ENCODE results near the gene FANK1. TPM values are rescaled to one million over a fixed set of nuclear protein-coding genes. Genes with fewer than 3 reads are reported as not detected.

The FANK1 gene, protein sequence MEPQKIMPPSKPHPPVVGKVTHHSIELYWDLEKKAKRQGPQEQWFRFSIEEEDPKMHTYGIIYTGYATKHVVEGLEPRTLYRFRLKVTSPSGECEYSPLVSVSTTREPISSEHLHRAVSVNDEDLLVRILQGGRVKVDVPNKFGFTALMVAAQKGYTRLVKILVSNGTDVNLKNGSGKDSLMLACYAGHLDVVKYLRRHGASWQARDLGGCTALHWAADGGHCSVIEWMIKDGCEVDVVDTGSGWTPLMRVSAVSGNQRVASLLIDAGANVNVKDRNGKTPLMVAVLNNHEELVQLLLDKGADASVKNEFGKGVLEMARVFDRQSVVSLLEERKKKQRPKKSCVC
- not detected in 2 replicates for polyA plus RNA-seq (2014; cell fraction: cytosol; rRNA removed)
- polyA plus RNA-seq (2014; cell fraction: nucleus; rRNA removed): not detected in 2 replicates

- peak; percentile 83 for DNase-seq (ENCODE audit: low spot score)
These were observed at the start of gene FANK1 for GRCh38 chr10:125896088-125896934. Gene FANK1, plus strand, starts transcription at chr10:125896564. Its CDS starts 79 bp downstream, at chr10:125896643.

DNA sequence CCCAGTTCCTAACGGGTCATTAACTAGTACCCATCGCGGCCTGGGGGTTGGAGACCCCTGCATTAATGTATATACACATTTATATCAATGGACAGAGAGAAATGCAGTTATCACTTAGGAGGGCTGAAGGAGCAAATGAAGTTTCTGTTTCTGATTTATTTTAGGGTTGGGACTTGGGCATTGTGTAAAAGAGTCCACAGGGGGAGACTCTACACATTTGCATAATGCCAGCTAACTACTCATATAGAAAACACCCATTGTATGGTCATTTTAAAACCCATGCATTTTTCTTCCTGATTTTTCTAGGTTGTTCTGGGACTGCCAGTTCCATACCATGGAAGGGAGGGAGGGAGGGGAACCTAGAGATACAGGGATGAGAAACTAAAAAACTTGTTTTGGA, 49.5 kb upstream of the FANK1 start:
- no peak for DNase-seq (ENCODE audit: low spot score)

DNA sequence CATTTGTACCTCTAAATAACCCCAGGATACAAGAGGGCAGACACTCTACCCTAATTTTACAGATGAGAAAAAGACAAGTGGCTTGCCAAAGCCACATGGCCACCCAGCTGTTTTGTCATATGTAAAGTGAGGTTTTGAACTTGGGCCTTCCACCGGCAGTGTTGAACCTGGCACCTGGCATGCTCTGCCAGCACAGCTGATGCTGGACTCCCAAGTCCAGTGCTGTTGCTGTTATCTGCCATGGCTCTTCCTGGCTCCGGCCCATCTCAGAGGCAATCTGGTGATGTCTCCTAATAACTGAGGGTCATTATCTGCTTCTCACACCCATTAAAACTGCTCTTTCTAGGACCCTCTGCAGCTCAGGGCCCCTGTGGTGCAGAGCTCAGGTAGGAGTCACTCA, 48.0 kb upstream of the FANK1 start:
- no peak for DNase-seq (ENCODE audit: low spot score)

GRCh38 chr10:125848857-125849256, 47.5 kb upstream of the FANK1 start:
- no peak for DNase-seq (ENCODE audit: low spot score)

- no peak for DNase-seq (ENCODE audit: low spot score)
These were observed 46.9 kb upstream of the FANK1 start for GRCh38 chr10:125849448-125849847.

GRCh38 chr10:125850766-125851731, 45.3 kb upstream of the FANK1 start:
- no peak for DNase-seq (ENCODE audit: low spot score)

GRCh38 chr10:125852487-125852886, 43.9 kb upstream of the FANK1 start:
- DNase-seq (ENCODE audit: low spot score): no peak

GRCh38 chr10:125857185-125857760, 39.1 kb upstream of the FANK1 start:
- no peak for DNase-seq (ENCODE audit: low spot score)

- DNase-seq (ENCODE audit: low spot score): no peak
These were observed 37.1 kb upstream of the FANK1 start for GRCh38 chr10:125859128-125859817.

DNA sequence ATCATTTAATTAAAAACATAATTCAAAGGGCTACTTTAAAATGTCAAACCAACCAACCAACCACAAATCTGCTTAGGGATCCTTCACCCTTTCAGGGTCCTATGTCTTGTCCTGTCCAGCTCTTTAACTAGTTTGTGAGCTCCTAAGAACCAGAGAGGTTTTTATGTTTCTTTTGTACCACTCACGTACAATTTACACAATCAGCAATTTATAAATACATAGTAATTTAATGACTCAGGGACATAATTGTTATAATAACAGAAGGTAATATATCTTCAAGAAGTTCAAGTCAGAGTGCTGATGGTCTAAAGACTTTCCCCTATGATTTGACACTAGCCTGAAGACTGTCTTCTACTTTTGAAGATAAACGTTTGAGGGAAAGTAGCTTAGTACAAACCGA, 31.2 kb upstream of the FANK1 start:
- no peak for DNase-seq (ENCODE audit: low spot score)

- no peak for DNase-seq (ENCODE audit: low spot score)
These were observed 29.8 kb upstream of the FANK1 start for GRCh38 chr10:125866421-125867029.

DNA sequence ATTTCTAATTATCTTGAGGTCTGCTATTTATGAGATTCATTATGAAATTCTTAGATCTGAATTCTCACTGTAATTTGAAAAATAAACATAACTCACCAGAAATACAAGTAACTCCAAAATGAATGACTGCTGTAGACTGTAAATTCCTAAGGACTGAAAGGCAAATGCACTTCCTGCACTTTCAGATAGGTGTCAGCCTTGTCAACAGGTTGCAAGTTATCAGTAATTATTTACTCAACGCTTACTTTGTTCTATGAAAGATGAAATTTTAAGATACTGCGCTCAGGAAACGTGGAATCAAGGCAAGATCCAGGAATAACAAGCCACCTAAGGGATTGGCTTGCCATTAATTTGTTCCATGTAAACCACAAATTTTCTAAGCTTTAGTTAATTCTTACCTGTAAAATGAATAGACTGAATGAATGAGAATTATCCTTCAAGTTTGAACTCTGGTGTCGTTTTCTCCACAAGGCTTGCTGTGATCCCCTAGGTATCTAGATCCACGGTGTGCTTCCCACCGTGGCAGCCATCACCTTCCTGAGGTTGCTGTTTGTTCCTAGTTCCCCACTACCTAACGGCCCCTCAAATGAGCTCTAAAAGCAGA, 27.9 kb upstream of the FANK1 start:
- no peak for DNase-seq (ENCODE audit: low spot score)

- no peak for DNase-seq (ENCODE audit: low spot score)
These were observed 25.0 kb upstream of the FANK1 start for GRCh38 chr10:125871338-125871737.

- DNase-seq (ENCODE audit: low spot score): no peak
These were observed 17.2 kb upstream of the FANK1 start for GRCh38 chr10:125878957-125879835.

GRCh38 chr10:125880719-125881118, 15.6 kb upstream of the FANK1 start:
- no peak for DNase-seq (ENCODE audit: low spot score)

DNA sequence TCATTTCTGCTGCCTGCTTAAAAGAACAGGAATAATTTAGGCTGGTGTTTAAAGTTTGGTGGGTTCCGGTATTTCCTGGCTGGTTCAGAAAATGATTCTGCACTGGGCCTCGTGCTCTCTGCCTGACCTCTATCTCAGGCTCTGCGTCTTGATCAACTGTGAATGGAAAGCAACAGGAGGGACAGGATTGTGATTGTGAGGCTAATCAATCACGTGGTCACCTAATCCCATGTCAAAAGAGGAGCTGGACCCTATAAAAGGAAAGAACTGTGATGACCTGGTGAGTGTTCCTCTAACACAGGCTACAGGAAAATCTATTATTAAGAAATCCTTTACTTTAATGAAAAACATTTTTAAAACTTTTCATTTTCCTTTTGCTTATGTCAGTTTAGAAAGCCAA, 15.2 kb upstream of the FANK1 start, which contains the start of gene DHX32:
DHX32 (minus strand) TSS at position 101 of the 400 bp plus-strand sequence. CDS start 468 bp downstream, outside the sequence.
- no peak for DNase-seq (ENCODE audit: low spot score)

- DNase-seq (ENCODE audit: low spot score): no peak
These were observed 13.8 kb upstream of the FANK1 start for GRCh38 chr10:125882596-125882995.

- no peak for DNase-seq (ENCODE audit: low spot score)
These were observed 13.2 kb upstream of the FANK1 start for GRCh38 chr10:125883211-125883610.

Data from SK-N-DZ (cell line).